Measurements from ENCODE around the gene KLHDC7B. TPM values are rescaled to one million over a fixed set of nuclear protein-coding genes. Genes with fewer than 3 reads are reported as not detected.

KLHDC7B gene
- total RNA-seq, 1 experiment from 2014 or later: 1.8 TPM

- TF ChIP-seq SIN3A (IDR thresholded peaks at IDR 0.05; ENCODE audit: borderline replicate concordance, insufficient read depth, low read depth, low read length) (no peak), TCF7L2 (IDR thresholded peaks at IDR 0.05; ENCODE audit: low read depth, low read length) (no peak), CTCF (IDR thresholded peaks at IDR 0.05) (no peak), REST (IDR thresholded peaks at IDR 0.05; ENCODE audit: insufficient read depth in 1 of 2, low read depth in 2 of 2, low read length in 1 of 2) (no peak), POLR2AphosphoS5 (IDR thresholded peaks at IDR 0.05; ENCODE audit: low read depth, low read length) (no peak)
- H3K4me1 ChIP-seq (ENCODE audit: control insufficient read depth, insufficient read depth, low read length): 0 out of 2 replicates have a peak, but pooled peaks cover 3% of the 10 kb centered on the region
- intact Hi-C loops (cut with micrococcal nuclease; ENCODE audit: unreplicated experiment): no loop called here
- in situ Hi-C loops (cut with HindIII; ENCODE audit: low pct_unique_long_range_greater_than_20kb, low sequenced_read_pairs): no loop called here
- peaks cover 2% of the 10 kb centered on the region for H3K36me3 ChIP-seq (ENCODE audit: control insufficient read depth, insufficient read depth, low read length)
- H3K27me3 ChIP-seq (ENCODE audit: control insufficient read depth, insufficient read depth, low read length): no peaks in the 10 kb centered on the region
- ATAC-seq: no peak
- H3K27ac ChIP-seq (ENCODE audit: low read length): no peak overlapping the region
- no peaks in the 10 kb centered on the region for H3K9me3 ChIP-seq (ENCODE audit: control insufficient read depth, insufficient read depth, low read depth, low read length)
- ChIA-PET CTCF (no interaction called here), POLR2A (interaction anchor here (0.7 kb wide), 1 partner anchor 23 kb away, joined by 3 read pairs; the partner anchor contains the start of gene SCO2)
- DNase-seq (ENCODE audit: low read depth, low spot score): no peak
- no TSS peak for BruUV-seq (replicated peaks)
- H3K4me3 ChIP-seq (ENCODE audit: low read depth in 2 of 2, low read length in 2 of 2): no peak overlapping the region
Measured at GRCh38 chr22:50502096-50502495, 43.6 kb upstream of the KLHDC7B start.

GRCh38 chr22:50502628-50503474 lies 42.8 kb upstream of the KLHDC7B start:
- CTCF ChIA-PET: interaction anchor here (0.6 kb wide), 1 partner anchor 81 kb away, joined by 3 read pairs; no protein-coding TSS in a partner anchor
- ATAC-seq (no peak), DNase-seq (ENCODE audit: low read depth, low spot score) (no peak)
- in situ Hi-C loops (cut with HindIII; ENCODE audit: low pct_unique_long_range_greater_than_20kb, low sequenced_read_pairs) (no loop called here), intact Hi-C loops (cut with micrococcal nuclease; ENCODE audit: unreplicated experiment) (no loop called here)
- H3K27ac ChIP-seq (ENCODE audit: low read length): no peak overlapping the region
- POLR2A ChIA-PET: no interaction called here
- H3K27me3 ChIP-seq (ENCODE audit: control insufficient read depth, insufficient read depth, low read length): no peaks in the 10 kb centered on the region
- no peaks in the 10 kb centered on the region for H3K9me3 ChIP-seq (ENCODE audit: control insufficient read depth, insufficient read depth, low read depth, low read length)
- BruUV-seq (replicated peaks): no TSS peak
- TF ChIP-seq CTCF (IDR thresholded peaks at IDR 0.05) (no peak), REST (IDR thresholded peaks at IDR 0.05; ENCODE audit: insufficient read depth in 1 of 2, low read depth in 2 of 2, low read length in 1 of 2) (no peak), POLR2AphosphoS5 (IDR thresholded peaks at IDR 0.05; ENCODE audit: low read depth, low read length) (no peak)
- 0 out of 2 replicates have a peak, but pooled peaks cover 3% of the 10 kb centered on the region for H3K4me1 ChIP-seq (ENCODE audit: control insufficient read depth, insufficient read depth, low read length)
- no peak overlapping the region for H3K4me3 ChIP-seq (ENCODE audit: low read depth in 2 of 2, low read length in 2 of 2)
- H3K36me3 ChIP-seq (ENCODE audit: control insufficient read depth, insufficient read depth, low read length): peaks cover 4% of the 10 kb centered on the region

Measured in Panc1 (cell line).